T-helper 1 cell treated with Interleukin-12 subunit alpha and Interleukin-12 subunit beta and Interleukin-4 antibody, amounts not matched to agents 30 μg/mL and 1 μg/mL, for 36 hours (primary cell): ENCODE measurements around the gene SCYL3.
A peak's percentile ranks its signal among the peaks of the same experiment; 100 is the strongest.
"Not testable (repeated sequence)": the region's sequence is repeated elsewhere in the genome, so short reads cannot be mapped to it uniquely, and the experiment has no call there.

Source experiments
- H3K27ac Mint-ChIP-seq: one replicate; pipeline ENCODE4 v1.8.0; 2021; ENCODE audit warnings: mild to moderate bottlenecking, mixed read lengths
- H3K27me3 Mint-ChIP-seq: one replicate; pipeline ENCODE4 v1.8.0; 2021; ENCODE audit warnings: low read depth, mixed read lengths
- H3K36me3 Mint-ChIP-seq: one replicate; pipeline ENCODE4 v1.8.0; 2021; ENCODE audit warnings: low read depth, mixed read lengths
- H3K4me1 Mint-ChIP-seq: one replicate; pipeline ENCODE4 v1.8.0; 2021; ENCODE audit warnings: low read depth, mixed read lengths
- H3K4me3 Mint-ChIP-seq: one replicate; pipeline ENCODE4 v1.8.0; 2021; ENCODE audit warnings: mild to moderate bottlenecking, moderate library complexity, mixed read lengths
- H3K9me3 Mint-ChIP-seq: one replicate; pipeline ENCODE4 v1.8.0; 2021; ENCODE audit warnings: mixed read lengths

The SCYL3 gene

GRCh38 chr1:169890761-169891538 lies 2.7 kb downstream of the SCYL3 start:
- Mint-ChIP-seq H3K27me3 (no peaks in the 10 kb centered on the region), H3K27ac (peak overlapping the region; percentile 89), H3K4me3 (peak overlapping the region; percentile 69), H3K36me3 (peaks cover 23% of the 10 kb centered on the region), H3K4me1 (peaks cover 54% of the 10 kb centered on the region), H3K9me3 (no peaks in the 10 kb centered on the region)

- Mint-ChIP-seq H3K36me3 (peaks cover 30% of the 10 kb centered on the region), H3K4me1 (peaks cover 59% of the 10 kb centered on the region), H3K27me3 (no peaks in the 10 kb centered on the region), H3K9me3 (no peaks in the 10 kb centered on the region), H3K27ac (peak overlapping the region; percentile 84), H3K4me3 (peak overlapping the region; percentile 5)
Observed at GRCh38 chr1:169889871-169890270, 3.8 kb downstream of the SCYL3 start.

- Mint-ChIP-seq H3K4me1 (peaks cover 49% of the 10 kb centered on the region), H3K4me3 (no peak overlapping the region), H3K36me3 (peaks cover 35% of the 10 kb centered on the region), H3K9me3 (no peaks in the 10 kb centered on the region), H3K27ac (no peak overlapping the region), H3K27me3 (no peaks in the 10 kb centered on the region)
Observed at GRCh38 chr1:169886931-169887330, 6.8 kb downstream of the SCYL3 start.

- no peak overlapping the region for H3K27ac Mint-ChIP-seq
- no peaks in the 10 kb centered on the region for H3K9me3 Mint-ChIP-seq
- no peak overlapping the region for H3K4me3 Mint-ChIP-seq
- H3K27me3 Mint-ChIP-seq = no peaks in the 10 kb centered on the region
- H3K36me3 Mint-ChIP-seq = peaks cover 36% of the 10 kb centered on the region
- H3K4me1 Mint-ChIP-seq = peaks cover 44% of the 10 kb centered on the region
Observed at GRCh38 chr1:169886422-169886821, 7.3 kb downstream of the SCYL3 start.

GRCh38 chr1:169885207-169885606 lies 8.5 kb downstream of the SCYL3 start:
- Mint-ChIP-seq H3K27ac (no peak overlapping the region), H3K4me3 (no peak overlapping the region), H3K4me1 (peaks cover 33% of the 10 kb centered on the region), H3K9me3 (no peaks in the 10 kb centered on the region), H3K27me3 (no peaks in the 10 kb centered on the region), H3K36me3 (peaks cover 34% of the 10 kb centered on the region)

GRCh38 chr1:169884634-169885033 lies 9.1 kb downstream of the SCYL3 start:
- H3K27ac Mint-ChIP-seq = no peak overlapping the region
- H3K27me3 Mint-ChIP-seq = no peaks in the 10 kb centered on the region
- peaks cover 36% of the 10 kb centered on the region for H3K36me3 Mint-ChIP-seq
- H3K4me1 Mint-ChIP-seq = peaks cover 30% of the 10 kb centered on the region
- no peak overlapping the region for H3K4me3 Mint-ChIP-seq
- H3K9me3 Mint-ChIP-seq = no peaks in the 10 kb centered on the region

GRCh38 chr1:169882039-169882511 lies 11.6 kb downstream of the SCYL3 start:
- no peaks in the 10 kb centered on the region for H3K9me3 Mint-ChIP-seq
- no peak overlapping the region for H3K4me3 Mint-ChIP-seq
- H3K36me3 Mint-ChIP-seq = peaks cover 40% of the 10 kb centered on the region
- no peaks in the 10 kb centered on the region for H3K27me3 Mint-ChIP-seq
- H3K4me1 Mint-ChIP-seq = peaks cover 26% of the 10 kb centered on the region
- no peak overlapping the region for H3K27ac Mint-ChIP-seq

GRCh38 chr1:169879034-169879840 lies 14.5 kb downstream of the SCYL3 start:
- no peak overlapping the region for H3K4me3 Mint-ChIP-seq
- peaks cover 18% of the 10 kb centered on the region for H3K4me1 Mint-ChIP-seq
- no peaks in the 10 kb centered on the region for H3K9me3 Mint-ChIP-seq
- peaks cover 45% of the 10 kb centered on the region for H3K36me3 Mint-ChIP-seq
- no peak overlapping the region for H3K27ac Mint-ChIP-seq
- no peaks in the 10 kb centered on the region for H3K27me3 Mint-ChIP-seq

GRCh38 chr1:169878498-169878897 lies 15.2 kb downstream of the SCYL3 start:
- H3K9me3 Mint-ChIP-seq = no peaks in the 10 kb centered on the region
- no peak overlapping the region for H3K27ac Mint-ChIP-seq
- H3K4me1 Mint-ChIP-seq = peaks cover 20% of the 10 kb centered on the region
- no peaks in the 10 kb centered on the region for H3K27me3 Mint-ChIP-seq
- no peak overlapping the region for H3K4me3 Mint-ChIP-seq
- peaks cover 52% of the 10 kb centered on the region for H3K36me3 Mint-ChIP-seq

- H3K36me3 Mint-ChIP-seq = peaks cover 54% of the 10 kb centered on the region
- no peak overlapping the region for H3K27ac Mint-ChIP-seq
- H3K27me3 Mint-ChIP-seq = no peaks in the 10 kb centered on the region
- no peak overlapping the region for H3K4me3 Mint-ChIP-seq
- peaks cover 4% of the 10 kb centered on the region for H3K9me3 Mint-ChIP-seq
- peaks cover 16% of the 10 kb centered on the region for H3K4me1 Mint-ChIP-seq
Observed at GRCh38 chr1:169877800-169878491, 15.8 kb downstream of the SCYL3 start.

GRCh38 chr1:169874229-169874628 lies 19.5 kb downstream of the SCYL3 start:
- Mint-ChIP-seq H3K27me3 (no peaks in the 10 kb centered on the region), H3K4me3 (no peak overlapping the region), H3K9me3 (peaks cover 14% of the 10 kb centered on the region), H3K27ac (no peak overlapping the region), H3K36me3 (peaks cover 74% of the 10 kb centered on the region), H3K4me1 (peaks cover 15% of the 10 kb centered on the region)

GRCh38 chr1:169873582-169874199 lies 20.0 kb downstream of the SCYL3 start:
- Mint-ChIP-seq H3K9me3 (peaks cover 14% of the 10 kb centered on the region), H3K27me3 (no peaks in the 10 kb centered on the region), H3K27ac (no peak overlapping the region), H3K4me3 (no peak overlapping the region), H3K36me3 (peaks cover 73% of the 10 kb centered on the region), H3K4me1 (peaks cover 12% of the 10 kb centered on the region)

- no peak overlapping the region for H3K27ac Mint-ChIP-seq
- H3K36me3 Mint-ChIP-seq = peaks cover 78% of the 10 kb centered on the region
- peaks cover 8% of the 10 kb centered on the region for H3K4me1 Mint-ChIP-seq
- no peak overlapping the region for H3K4me3 Mint-ChIP-seq
- H3K9me3 Mint-ChIP-seq = peaks cover 14% of the 10 kb centered on the region
- no peaks in the 10 kb centered on the region for H3K27me3 Mint-ChIP-seq
Observed at GRCh38 chr1:169872906-169873305, 20.8 kb downstream of the SCYL3 start.

- not testable (repeated sequence) for H3K4me3 Mint-ChIP-seq, H3K27me3 Mint-ChIP-seq, H3K27ac Mint-ChIP-seq, H3K4me1 Mint-ChIP-seq
- peaks cover 14% of the 10 kb centered on the region for H3K9me3 Mint-ChIP-seq
- H3K36me3 Mint-ChIP-seq = peaks cover 74% of the 10 kb centered on the region
Observed at GRCh38 chr1:169871988-169872387, 21.7 kb downstream of the SCYL3 start.
